HG03457 (cell line): ENCODE results near the gene CENPP.
"Not testable (repeated sequence)": the region's sequence is repeated elsewhere in the genome, so short reads cannot be mapped to it uniquely, and the experiment has no call there.

Source experiments
- ATAC-seq: cut with Tn5 transposase; IDR thresholded peaks from one replicate; pipeline ENCODE4 v1.9.1; 2021; ENCODE audit warnings: moderate number of reproducible peaks; ENCODE audit not compliant: unreplicated experiment

Gene CENPP

DNA sequence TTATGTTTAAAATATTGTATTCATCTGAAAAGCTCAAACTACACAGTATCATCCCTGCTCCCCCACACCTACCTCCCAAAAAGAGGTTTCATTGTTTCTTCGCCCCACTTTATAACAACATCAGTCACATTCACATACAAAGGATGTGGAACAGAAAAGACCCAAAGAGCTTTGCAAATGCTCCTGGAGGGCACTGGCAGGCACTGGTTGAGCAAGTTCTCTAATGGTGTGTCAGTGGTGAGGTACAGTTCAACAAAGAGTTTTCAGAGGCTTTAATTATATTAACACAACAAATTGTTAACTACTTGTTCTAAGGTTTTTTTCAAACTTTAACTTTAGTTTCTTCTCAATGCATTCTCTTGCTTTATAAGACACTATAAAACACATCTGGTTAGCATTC, 264.2 kb downstream of the CENPP start:
- no peak for ATAC-seq

DNA sequence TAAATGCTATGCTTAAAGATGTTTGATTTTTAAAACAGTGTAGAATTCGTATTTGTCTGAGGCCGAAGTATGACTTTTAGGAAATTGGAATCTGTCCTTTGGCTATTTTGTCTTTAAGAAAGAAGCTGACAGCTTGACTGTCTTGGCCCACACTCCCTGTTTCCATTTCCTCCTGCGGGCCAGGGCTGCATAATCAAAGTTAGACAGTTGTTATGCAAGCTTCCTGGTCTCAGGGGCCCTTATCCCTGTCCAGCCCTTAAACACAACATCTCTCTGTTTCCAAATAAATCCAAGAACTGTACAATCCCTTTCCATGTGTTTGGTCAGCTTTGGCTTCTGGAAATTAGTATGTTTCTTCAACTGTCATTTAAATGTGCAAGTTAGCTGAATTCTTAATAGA, 264.6 kb downstream of the CENPP start:
- ATAC-seq: no peak

DNA sequence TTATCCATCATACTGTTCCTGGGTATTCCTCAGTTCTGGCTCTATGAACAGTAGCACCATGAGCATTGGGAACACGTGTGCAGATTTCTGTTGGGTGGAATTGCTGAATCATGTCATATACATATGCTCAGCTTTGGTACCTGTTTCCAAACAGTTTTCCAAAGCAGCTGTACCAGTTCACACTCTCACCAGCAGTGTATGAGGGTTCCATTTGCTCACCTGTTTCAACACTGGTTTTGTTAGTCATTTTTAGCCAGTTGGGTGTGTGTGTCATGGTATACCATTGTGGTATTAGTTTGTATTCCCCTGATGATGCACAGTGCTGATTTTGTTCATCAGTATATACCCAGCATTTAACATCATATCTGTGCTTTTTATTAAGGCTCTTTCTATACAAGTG, 266.8 kb downstream of the CENPP start:
- no peak for ATAC-seq

DNA sequence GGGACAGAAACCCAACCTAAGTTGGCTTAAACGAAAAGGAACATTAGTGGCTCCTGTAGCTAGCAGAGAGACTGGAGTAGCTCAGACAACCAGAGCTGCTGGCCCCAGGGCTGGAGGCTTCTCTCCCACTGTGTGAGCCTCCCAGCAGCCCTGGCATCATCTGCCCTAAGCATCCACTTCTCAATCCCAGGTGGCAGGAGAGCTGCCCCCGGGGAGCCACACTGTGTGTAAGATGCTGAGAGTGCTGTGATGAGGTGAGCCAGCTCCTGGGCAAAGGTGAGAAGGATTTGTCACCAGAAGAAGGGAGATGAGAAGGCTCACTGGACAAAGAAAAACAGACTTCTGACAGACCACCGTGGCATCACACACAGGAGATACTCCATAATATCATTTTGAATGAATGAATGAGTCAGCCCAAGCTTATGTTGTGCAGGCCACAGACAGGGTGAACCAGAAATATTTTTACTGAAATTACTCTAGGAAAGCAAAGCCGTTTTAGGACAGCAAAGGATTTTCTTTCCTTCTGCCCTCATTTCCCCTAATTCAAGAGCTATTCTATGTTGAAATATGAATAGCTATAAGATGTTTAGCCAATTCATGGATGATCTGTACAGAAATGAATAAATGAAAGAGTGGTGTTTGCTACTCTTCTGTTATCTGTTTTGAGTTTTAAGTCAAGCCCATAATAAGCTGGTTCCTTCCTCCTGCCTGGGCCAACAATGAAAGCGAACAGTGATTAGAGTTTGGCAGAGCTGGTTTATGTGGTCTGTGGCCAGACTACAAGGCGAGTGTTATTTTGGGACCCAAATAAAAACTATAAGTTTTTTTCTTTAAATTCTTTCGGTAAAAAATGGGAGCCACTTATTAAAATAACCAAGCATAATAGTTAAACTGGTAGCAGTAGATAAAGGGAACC, 267.5 kb downstream of the CENPP start:
- no peak for ATAC-seq

DNA sequence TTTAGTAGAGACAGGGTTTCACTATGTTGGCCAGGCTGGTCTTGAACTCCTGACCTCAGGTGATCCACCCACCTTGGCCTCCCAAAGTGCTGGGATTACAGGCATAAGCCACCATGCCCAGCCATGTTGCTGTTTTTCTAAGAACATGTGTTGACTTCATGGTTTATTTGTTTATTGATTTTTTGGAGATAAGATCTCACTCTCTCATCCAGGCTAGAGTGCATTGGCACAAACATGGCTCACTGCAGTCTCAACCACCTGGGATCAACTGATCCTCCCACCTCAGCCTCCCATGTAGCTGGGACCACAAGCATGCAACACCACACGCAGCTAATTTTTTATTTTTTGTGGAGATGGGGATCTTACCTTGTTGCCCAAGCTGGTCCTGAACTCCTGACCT, 269.3 kb downstream of the CENPP start:
- ATAC-seq: not testable (repeated sequence)

DNA sequence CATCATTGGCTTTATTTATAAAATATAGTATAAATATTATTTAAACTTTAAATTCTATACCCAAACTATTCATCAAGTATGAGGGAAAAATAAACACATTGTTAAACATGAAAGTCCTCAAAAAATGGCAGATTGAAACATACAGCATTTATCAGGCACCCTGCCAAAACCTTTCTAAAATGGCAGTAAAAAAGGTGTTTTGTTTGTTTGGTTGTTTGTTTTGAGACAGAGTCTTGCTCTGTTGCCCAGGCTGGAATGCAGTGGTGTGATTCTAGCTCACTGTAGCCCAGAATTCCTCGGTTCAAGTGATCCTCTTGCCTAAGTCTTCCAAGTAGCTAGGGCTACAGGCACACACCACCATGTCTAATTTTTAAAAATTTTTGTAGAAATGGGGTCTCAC, 270.2 kb downstream of the CENPP start:
- ATAC-seq: no peak

DNA sequence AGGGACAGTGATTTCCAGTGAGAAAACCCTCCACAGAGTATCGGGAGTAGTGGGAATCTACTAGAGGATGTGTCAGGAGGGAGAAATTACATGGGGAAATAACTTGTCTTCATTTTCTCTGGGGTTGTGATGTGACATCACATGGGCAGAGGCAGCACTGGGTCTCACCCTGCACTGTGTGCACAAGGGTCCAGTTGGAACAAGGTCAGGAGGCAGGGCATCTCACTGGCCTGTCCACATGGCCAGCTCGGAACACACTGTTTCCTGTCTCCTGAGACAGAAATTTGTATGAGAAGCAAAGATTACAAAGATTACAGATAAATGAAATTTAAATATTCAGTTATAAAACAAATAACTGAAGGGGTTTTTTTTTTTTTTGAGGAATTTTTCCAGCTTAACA, 272.6 kb downstream of the CENPP start:
- no peak for ATAC-seq

DNA sequence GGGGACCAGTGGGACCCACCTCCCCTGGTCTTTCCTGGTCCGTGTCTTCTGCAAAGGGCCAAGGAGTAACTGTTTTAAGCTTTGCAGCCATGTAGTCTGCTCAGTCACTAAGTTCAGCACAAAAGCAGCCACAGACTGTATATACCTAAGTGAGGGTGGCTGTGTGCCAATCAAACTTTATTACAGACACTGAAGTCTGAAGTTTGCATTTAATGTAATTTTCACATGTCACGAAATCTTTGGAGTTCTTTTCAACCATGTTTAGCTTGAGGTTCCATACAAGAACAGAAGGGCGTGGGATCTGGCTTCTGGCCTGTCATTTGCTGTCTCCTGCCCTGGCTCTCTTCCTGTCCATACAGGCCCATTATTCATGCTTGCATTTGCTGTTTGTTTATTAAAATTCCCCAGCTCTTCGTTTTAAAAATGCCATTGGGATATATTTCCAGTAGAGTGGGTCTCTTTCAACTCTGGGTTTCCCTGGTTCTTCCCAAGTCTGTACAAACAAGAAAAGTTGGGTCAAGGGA, 274.2 kb downstream of the CENPP start:
- no peak for ATAC-seq

DNA sequence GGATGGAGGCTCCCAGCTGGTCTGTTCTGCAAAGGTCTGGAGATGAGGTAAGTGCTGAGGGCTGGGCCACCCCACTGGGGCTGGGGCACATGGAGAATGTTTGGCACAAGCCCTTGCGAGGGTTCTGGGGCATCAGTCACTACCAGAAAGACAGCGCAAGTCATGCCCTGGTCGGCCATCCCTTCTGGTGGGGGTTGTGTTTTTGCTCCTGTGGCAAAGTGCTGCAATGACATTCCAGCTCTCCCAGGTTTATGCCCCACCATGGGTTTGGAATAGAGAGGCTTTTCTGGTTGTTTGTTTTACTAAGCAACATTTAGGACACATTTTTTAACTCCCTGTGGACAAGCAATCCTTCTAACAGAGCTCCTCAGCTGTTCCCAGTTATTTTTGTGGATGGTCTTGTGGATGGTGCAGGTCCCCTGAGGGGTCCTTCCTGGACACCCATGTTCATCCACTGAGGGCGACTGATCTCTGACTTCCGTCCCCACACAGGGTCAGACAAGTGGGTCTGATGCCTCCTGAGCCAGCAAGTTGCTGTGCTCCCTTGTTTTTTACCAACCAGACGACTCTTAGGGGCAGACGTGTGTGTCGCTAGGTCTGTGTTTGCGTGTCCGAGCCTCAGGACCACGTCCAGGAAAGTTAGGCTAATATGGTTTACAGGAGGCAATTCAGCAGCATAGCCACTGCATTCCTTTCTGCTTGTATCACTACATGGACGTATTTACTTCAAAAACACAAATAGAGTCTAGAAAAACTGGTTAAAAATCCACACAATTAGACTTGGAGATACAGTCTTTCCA, 274.9 kb downstream of the CENPP start:
- ATAC-seq: no peak

DNA sequence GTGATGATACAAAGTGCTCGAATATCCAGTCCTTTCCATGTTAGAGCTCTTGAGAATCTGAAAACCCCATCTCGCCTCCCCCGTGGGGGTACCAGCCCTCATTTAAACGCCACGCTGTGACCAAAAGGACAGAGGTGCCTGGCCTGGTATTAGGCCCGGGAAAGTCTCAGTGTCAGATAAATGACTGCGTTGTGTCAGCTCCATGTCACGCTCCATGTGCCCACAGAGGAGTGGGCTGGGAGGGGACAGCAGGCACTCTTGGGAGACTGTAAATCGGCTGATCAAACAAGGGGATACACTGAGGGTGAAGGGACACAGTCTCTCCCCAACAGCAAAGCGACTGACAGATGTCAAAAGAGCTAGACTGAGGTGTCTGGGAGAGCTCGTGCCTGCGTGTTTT, 275.7 kb downstream of the CENPP start:
- no peak for ATAC-seq

DNA sequence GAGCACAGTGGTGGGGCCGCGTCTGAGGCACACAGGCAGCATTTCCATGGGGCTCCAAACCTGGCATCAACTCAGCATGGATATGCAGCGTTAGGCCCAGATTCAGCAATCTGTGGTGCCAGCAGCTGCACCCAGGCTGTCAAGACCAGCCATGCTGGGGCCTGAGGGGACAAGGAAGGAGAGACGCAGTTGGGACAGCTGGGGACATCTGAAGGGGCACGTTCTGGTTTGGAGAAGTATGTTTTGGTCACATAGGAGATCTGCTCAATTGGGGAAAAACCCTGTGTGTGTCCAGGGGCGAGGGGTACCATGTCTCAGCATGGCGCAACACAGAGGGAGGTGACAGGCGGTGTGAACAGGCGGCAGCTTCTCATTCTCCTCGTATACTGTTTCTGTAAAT, 276.7 kb downstream of the CENPP start:
- ATAC-seq: no peak

DNA sequence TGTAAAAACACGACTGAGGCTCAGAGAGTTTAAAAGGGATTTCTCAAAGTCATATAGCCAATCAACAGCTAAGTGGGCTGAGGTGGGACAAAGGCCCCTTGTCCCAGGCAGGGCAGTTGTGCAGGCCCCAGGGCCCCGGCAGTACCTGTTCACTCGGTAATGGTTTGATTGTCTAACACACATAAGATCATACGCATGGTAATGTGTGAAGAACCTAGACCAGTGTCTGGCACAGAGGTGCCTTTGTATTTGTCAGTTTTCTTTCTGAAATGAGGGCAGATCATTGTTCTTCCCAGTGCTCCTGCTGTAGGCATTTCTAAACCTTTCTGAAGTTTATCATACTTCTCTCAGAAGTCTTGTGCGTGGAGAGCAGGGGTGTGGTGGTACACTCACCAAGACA, 277.3 kb downstream of the CENPP start:
- no peak for ATAC-seq

DNA sequence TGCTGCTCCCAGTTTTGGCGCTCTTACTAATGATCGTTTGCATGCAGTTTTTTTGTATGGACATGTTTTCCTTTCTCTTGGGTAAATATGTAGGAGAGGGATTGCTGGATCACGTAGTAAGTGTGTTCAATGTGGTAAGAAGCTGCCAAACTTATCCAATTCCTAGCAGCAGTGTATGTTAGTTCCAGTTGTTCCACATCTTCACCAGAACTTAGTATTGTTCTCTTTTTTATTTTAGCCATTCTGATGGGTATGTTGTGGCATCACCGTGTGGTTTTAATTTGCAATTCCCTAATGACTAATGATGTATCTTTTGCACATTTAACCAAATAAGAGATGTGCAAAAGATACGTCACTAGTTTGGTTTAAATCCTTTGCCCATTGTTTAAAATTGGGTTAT, 278.2 kb downstream of the CENPP start:
- ATAC-seq: no peak

DNA sequence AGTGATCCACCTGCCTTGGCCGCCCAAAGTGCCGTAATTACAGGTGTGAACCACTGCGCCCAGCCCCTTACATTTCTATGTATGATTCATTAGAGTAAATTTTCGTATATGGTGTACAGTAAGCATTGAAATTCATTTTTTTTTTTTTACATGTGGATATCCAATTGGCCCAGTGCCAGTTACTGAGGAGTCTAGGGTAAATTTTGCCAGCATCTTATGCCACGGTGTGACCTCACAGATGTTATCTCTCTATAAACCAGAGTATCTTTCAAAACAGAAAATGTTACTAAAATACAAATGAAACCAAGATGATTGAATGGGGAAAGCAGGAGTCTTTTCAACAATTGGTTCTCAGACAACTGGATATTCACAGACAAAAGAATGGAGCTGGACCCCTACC, 279.5 kb downstream of the CENPP start:
- no peak for ATAC-seq

DNA sequence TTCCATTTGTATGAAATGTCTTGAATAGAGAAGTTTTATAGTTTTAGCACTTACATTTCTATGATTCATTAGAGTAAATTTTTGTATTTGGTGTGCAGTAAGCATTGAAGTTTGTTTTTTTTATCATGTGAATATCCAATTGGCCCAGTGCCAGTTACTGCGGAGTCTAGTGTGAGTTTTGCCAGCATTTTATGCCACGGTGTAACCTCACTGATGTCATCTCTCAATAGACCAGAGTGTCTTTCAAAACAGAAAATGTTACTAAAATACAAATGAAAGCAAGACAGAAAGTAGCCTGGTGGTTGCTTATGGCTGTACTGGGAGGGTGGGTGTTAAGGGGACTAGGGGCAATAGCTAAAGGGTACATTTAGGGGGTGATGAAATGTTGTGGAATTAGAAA, 281.3 kb downstream of the CENPP start:
- ATAC-seq: no peak

DNA sequence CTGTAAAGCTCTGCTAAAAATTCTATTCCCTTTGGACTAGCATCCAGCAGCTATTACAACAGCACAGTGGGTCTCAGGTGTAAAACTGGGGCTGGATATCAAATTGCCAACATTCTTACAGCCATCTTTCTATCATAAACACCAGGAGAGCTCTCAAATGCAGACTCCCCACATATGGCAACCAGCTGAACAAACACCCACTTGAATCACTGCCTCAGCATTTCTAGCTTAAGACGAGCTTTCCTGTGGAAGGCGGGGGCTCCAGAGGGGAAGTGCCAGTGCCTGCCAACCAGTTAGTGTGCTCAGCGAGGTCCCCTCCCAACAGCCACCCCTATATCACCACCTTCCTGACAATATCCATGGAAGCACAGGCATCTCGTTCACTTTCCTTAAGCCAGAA, 282.0 kb downstream of the CENPP start:
- ATAC-seq: no peak

DNA sequence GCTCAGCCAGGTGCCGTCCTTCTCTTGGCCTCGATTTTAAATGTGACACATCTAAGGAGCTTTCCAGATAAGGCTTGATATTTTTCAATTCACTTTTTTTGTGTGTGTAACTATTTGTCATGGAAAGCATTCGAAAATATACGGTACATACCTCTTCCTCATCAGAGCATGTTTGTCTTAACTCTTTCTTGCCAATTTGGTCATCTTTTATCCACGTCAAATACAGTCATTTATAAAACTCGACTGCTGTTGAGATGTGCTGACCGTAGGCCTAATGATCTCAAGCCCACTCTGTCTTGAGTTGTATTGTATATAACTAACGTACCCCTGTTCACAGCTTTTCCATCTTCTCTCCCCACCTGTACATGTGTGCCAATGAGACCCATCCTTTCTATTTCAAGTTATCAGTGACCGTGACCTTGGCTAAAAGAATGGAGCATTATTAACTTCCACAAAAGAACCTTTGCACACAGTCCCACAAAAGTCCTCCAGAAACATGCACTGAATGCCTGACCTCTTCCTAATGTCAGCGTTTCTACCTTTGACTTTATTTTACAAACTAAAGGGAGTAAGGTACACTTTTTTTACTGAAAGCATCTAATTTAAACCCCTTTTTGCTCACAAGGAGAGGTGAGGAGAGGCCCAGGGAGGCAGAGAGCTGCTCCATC, 282.6 kb downstream of the CENPP start:
- no peak for ATAC-seq

DNA sequence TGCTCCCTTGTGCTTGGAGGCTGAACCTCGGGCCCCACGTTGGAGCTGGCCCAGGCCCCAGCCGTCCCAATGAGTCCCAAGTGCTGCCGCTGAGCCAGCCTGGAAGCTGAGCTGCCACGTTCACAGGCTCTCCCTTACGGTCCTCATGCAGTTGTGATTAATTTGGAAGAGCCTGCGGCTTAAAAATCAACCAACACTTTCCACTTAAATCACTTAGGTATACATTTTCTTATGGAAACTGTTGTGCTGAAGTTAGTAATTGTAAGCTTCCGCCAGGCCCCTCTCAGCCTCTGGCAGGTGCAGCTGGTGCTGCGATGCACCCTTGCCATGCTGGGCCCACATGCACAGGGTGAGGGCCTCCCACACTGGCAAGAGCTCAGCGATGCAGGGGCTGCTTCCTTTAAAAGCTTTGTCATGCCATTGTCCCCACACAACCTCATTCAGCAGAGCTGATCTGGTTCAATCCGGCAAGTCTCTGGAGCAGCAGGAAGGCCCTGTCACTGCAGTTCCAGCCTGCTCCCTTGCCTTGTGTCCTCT, 283.2 kb downstream of the CENPP start:
- ATAC-seq: no peak

DNA sequence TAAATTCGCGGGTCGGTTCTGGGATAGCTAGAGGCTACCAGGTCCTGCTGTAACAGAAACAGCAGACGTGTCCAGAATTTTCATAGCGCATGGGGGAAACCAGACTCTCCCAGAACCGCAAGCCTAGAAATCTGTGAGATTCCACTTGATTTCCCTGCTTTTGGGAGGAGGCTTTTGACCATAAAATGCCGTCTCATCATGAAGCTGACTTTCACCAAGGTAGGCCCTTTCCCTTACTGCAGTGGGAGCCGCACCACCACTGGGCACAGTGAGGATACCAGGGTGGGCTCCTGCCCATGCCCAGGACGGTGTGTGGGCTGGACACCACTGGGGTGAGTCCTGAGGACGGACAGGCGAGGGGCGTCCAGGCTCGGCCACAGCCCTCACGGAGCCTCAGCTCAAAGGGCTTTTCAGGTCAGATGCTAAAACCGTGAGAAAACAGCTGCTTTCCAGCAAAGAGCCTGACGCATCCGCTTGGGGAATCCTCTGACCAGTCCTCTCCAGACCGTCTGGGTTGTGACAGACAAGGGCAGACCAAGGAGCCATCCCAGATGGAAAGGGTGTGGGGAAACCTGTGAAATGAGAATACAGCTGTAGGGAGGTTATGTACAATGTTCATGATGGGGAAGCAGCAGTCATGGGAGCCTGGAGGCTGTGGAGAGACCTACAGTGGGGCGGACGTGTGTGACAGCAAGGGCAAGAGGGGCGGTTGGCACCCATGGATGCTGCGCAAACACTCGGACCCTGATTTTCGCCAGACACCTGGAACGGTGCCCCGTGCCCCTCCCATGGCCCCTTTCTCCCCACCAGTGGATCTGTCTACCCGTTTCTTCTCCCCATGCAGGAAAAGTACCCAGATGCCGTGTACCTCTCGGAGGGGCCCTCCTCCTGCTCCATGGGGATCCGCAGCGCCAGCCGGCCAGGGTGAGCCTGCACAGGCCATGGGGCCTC, 285.0 kb downstream of the CENPP start:
- no peak for ATAC-seq
